ENCODE results near the gene SLC18B1. TPM values are rescaled to one million over a fixed set of nuclear protein-coding genes. Genes with fewer than 3 reads are reported as not detected.

Gene SLC18B1
- total and polyA plus RNA-seq, 2 of the 13 experiments (the other 11 are each of a cell fraction or from before 2014, with no cell fraction given): 11.4 to 13.8 TPM

DNA sequence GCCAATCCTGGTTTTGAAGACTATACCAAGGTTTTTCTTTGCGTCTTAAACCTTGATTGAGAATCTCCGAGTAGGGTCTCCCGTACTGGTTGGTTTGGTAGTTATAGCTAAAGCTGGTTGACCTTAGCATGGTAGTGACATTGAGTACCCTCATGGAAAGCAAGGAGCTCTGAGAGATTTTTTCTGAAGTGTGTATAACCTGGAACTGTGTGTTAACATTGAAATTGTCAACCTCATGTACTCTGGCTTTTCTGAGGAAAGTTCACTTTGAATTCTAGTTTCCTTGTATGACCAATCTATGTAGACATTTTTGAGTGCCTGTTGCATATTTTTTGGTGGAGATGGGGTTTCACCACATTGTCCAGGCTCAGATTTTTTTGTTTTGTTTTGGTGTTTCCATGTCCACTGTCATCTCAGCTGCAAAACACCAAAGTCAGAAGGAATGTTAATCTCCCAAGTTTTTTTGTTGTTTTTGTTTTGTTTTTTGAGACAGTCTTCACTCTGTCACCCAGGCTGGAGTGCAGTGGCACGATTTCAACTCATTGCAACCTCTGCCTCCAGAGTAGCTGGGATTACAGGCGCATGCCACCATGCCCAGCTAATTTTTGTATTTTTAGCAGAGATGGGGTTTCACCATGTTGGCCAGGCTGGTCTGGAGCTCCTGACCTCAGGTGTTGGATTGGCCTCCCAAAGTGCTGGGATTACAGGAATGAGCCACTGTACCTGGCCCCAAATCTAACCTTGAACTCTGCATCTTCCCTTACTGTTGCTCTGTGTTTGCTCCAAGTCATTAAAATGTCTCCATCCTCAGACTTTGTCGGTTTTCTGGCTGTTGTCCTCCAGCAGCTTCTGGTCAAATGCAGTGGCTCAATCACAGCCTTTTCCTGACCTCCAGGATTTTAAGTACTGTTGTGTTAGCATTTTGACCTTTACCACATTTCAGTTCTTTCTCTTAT is 20.2 kb upstream of the SLC18B1 start (continued):
- TF ChIP-seq, protein P1, sequence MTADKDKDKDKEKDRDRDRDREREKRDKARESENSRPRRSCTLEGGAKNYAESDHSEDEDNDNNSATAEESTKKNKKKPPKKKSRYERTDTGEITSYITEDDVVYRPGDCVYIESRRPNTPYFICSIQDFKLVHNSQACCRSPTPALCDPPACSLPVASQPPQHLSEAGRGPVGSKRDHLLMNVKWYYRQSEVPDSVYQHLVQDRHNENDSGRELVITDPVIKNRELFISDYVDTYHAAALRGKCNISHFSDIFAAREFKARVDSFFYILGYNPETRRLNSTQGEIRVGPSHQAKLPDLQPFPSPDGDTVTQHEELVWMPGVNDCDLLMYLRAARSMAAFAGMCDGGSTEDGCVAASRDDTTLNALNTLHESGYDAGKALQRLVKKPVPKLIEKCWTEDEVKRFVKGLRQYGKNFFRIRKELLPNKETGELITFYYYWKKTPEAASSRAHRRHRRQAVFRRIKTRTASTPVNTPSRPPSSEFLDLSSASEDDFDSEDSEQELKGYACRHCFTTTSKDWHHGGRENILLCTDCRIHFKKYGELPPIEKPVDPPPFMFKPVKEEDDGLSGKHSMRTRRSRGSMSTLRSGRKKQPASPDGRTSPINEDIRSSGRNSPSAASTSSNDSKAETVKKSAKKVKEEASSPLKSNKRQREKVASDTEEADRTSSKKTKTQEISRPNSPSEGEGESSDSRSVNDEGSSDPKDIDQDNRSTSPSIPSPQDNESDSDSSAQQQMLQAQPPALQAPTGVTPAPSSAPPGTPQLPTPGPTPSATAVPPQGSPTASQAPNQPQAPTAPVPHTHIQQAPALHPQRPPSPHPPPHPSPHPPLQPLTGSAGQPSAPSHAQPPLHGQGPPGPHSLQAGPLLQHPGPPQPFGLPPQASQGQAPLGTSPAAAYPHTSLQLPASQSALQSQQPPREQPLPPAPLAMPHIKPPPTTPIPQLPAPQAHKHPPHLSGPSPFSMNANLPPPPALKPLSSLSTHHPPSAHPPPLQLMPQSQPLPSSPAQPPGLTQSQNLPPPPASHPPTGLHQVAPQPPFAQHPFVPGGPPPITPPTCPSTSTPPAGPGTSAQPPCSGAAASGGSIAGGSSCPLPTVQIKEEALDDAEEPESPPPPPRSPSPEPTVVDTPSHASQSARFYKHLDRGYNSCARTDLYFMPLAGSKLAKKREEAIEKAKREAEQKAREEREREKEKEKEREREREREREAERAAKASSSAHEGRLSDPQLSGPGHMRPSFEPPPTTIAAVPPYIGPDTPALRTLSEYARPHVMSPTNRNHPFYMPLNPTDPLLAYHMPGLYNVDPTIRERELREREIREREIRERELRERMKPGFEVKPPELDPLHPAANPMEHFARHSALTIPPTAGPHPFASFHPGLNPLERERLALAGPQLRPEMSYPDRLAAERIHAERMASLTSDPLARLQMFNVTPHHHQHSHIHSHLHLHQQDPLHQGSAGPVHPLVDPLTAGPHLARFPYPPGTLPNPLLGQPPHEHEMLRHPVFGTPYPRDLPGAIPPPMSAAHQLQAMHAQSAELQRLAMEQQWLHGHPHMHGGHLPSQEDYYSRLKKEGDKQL (CRISPR knock-in tag; IDR thresholded peaks at IDR 0.05; ENCODE audit: low read depth): no peak
- TF ChIP-seq ZNF543 (CRISPR knock-in tag; IDR thresholded peaks at IDR 0.05): 0 out of 2 replicates have a peak, but pooled peaks have one; percentile 21
- no peak for TF ChIP-seq ZNF281 (CRISPR knock-in tag; IDR thresholded peaks at IDR 0.05; ENCODE audit: borderline replicate concordance)
- no peak for TF ChIP-seq HCFC1 (IDR thresholded peaks at IDR 0.05; ENCODE audit: low read depth, low read length)
- TF ChIP-seq ZBTB20 (CRISPR knock-in tag; IDR thresholded peaks at IDR 0.05; ENCODE audit: borderline replicate concordance, low read depth): 0 out of 2 replicates have a peak, but pooled peaks have one; percentile 36
- no peak; the same call in 1 of the 2 replicates for TF ChIP-seq ZNF230 (CRISPR knock-in tag; IDR thresholded peaks at IDR 0.05)
- no peak for TF ChIP-seq HMGXB3 (CRISPR knock-in tag; IDR thresholded peaks at IDR 0.05; ENCODE audit: borderline replicate concordance)
- no peak for TF ChIP-seq CREM (IDR thresholded peaks at IDR 0.05)
- TF ChIP-seq CREM (CRISPR knock-in tag; IDR thresholded peaks at IDR 0.05): no peak
- TF ChIP-seq, protein P2, sequence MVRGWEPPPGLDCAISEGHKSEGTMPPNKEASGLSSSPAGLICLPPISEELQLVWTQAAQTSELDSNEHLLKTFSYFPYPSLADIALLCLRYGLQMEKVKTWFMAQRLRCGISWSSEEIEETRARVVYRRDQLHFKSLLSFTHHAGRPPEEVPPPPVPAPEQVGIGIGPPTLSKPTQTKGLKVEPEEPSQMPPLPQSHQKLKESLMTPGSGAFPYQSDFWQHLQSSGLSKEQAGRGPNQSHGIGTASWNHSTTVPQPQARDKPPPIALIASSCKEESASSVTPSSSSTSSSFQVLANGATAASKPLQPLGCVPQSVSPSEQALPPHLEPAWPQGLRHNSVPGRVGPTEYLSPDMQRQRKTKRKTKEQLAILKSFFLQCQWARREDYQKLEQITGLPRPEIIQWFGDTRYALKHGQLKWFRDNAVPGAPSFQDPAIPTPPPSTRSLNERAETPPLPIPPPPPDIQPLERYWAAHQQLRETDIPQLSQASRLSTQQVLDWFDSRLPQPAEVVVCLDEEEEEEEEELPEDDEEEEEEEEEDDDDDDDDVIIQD (CRISPR knock-in tag; IDR thresholded peaks at IDR 0.05; ENCODE audit: low read depth): no peak
- no peak for TF ChIP-seq ZFP82 (CRISPR knock-in tag; IDR thresholded peaks at IDR 0.05; ENCODE audit: borderline replicate concordance)
- no peak for TF ChIP-seq HDAC1 (CRISPR knock-in tag; IDR thresholded peaks at IDR 0.05)
- 0 out of 2 replicates have a peak, but pooled peaks have one; percentile 17 for TF ChIP-seq SALL1 (CRISPR knock-in tag; IDR thresholded peaks at IDR 0.05)

Data from HepG2 (cell line).